GM19035 (cell line): ENCODE results near the gene IGF2BP2.
"Not testable (repeated sequence)": the region's sequence is repeated elsewhere in the genome, so short reads cannot be mapped to it uniquely, and the experiment has no call there.

Source experiments
- ATAC-seq: cut with Tn5 transposase; IDR thresholded peaks from one replicate; pipeline ENCODE4 v1.9.1; 2021; ENCODE audit not compliant: unreplicated experiment

Gene IGF2BP2

GRCh38 chr3:185647134-185647879, 177.5 kb downstream of the IGF2BP2 start:
- ATAC-seq = peak; percentile 33

GRCh38 chr3:185646382-185647133, 178.3 kb downstream of the IGF2BP2 start:
- peak; percentile 67 for ATAC-seq

- no peak for ATAC-seq
Observed at GRCh38 chr3:185645596-185646381, 179.1 kb downstream of the IGF2BP2 start.

- ATAC-seq = not testable (repeated sequence)
Observed at GRCh38 chr3:185645191-185645590, 179.7 kb downstream of the IGF2BP2 start.

- ATAC-seq = no peak
Observed at GRCh38 chr3:185640308-185640707, 184.5 kb downstream of the IGF2BP2 start.

- ATAC-seq = no peak
Observed at GRCh38 chr3:185639632-185640206, 185.1 kb downstream of the IGF2BP2 start.

GRCh38 chr3:185638651-185639050, 186.2 kb downstream of the IGF2BP2 start:
- not testable (repeated sequence) for ATAC-seq

- no peak for ATAC-seq
Observed at GRCh38 chr3:185637388-185637787, 187.5 kb downstream of the IGF2BP2 start.

- no peak for ATAC-seq
Observed at GRCh38 chr3:185632996-185633395, 191.8 kb downstream of the IGF2BP2 start.

GRCh38 chr3:185631508-185632206, 193.2 kb downstream of the IGF2BP2 start:
- no peak for ATAC-seq

GRCh38 chr3:185631108-185631507, 193.7 kb downstream of the IGF2BP2 start:
- ATAC-seq = no peak

- ATAC-seq = no peak
Observed at GRCh38 chr3:185630182-185630622, 194.6 kb downstream of the IGF2BP2 start.

- ATAC-seq = no peak
Observed at GRCh38 chr3:185629554-185630181, 195.2 kb downstream of the IGF2BP2 start.

GRCh38 chr3:185625784-185626183, 199.1 kb downstream of the IGF2BP2 start:
- no peak for ATAC-seq

GRCh38 chr3:185623939-185624665, 200.7 kb downstream of the IGF2BP2 start:
- no peak for ATAC-seq

- no peak for ATAC-seq
Observed at GRCh38 chr3:185613016-185613415, 211.8 kb downstream of the IGF2BP2 start.

- ATAC-seq = no peak
Observed at GRCh38 chr3:185606196-185606595, 218.6 kb downstream of the IGF2BP2 start.

- ATAC-seq = no peak
Observed at GRCh38 chr3:185605566-185605965, 219.3 kb downstream of the IGF2BP2 start.

GRCh38 chr3:185595526-185595925, 229.3 kb downstream of the IGF2BP2 start:
- no peak for ATAC-seq
